ENCODE measurements around the gene NUDT3.

GRCh38 chr6:34272013-34272926, 120.2 kb downstream of the NUDT3 start:
- TF ChIP-seq CTCF (IDR thresholded peaks at IDR 0.05) (no peak), ZFX (IDR thresholded peaks at IDR 0.05; ENCODE audit: borderline replicate concordance) (no peak)

Measured in 22Rv1 (cell line).